Heart right ventricle (tissue), 16 donors: Measurements from ENCODE around the gene SLC28A1. TPM values are rescaled to one million over a fixed set of nuclear protein-coding genes. Genes with fewer than 3 reads are reported as not detected.
"Not testable (repeated sequence)": the region's sequence is repeated elsewhere in the genome, so short reads cannot be mapped to it uniquely, and the experiment has no call there.

Experiments used
- ATAC-seq, 8 donors: fragments of 200-7000 bp; cut with Tn5 transposase; one replicate each; pipeline ENCODE4 v1.9.1; 2020; ENCODE audit warnings: mild to moderate bottlenecking in 8 of 8, moderate library complexity in 8 of 8, moderate number of reproducible peaks in 1 of 8
- DNase-seq, 2 donors: peaks; one replicate each; pipeline ENCODE4 v3.0.0-alpha.2; 2020
- H3K27ac ChIP-seq, 10 donors: fragments of 200-600 bp; sonication (generic) in 2 of 10; one replicate each; pipeline versions ENCODE4 v1.5.0 to v1.8.0; 2020 to 2022; ENCODE audit warnings: mild to moderate bottlenecking in 3 of 10
- H3K27me3 ChIP-seq, 7 donors: fragments of 200-600 bp; one replicate each; pipeline ENCODE4 v1.8.0; 2021 to 2022; ENCODE audit warnings: mild to moderate bottlenecking in 2 of 7
- H3K36me3 ChIP-seq, 9 donors: fragments of 200-600 bp; sonication (generic) in 1 of 9; one replicate each; pipeline versions ENCODE4 v1.5.0 to v1.8.0; 2020 to 2022; ENCODE audit warnings: mild to moderate bottlenecking in 2 of 9
- H3K4me1 ChIP-seq, 9 donors: fragments of 200-600 bp; sonication (generic) in 1 of 9; one replicate each; pipeline versions ENCODE4 v1.5.0 to v1.8.0; 2020 to 2022; ENCODE audit warnings: mild to moderate bottlenecking in 4 of 9
- H3K4me3 ChIP-seq, 10 donors: fragments of 200-600 bp; sonication (generic) in 2 of 10; one replicate each; pipeline versions ENCODE4 v1.5.0 to v1.8.0; 2020 to 2022; ENCODE audit warnings: mild to moderate bottlenecking in 7 of 10, moderate library complexity in 2 of 10
- H3K9me3 ChIP-seq, 11 donors: fragments of 200-600 bp in 10 of 11; sonication (generic) in 2 of 11; one replicate each; pipeline versions ENCODE4 v1.5.0 to v1.8.0; 2013 to 2022; ENCODE audit warnings: mild to moderate bottlenecking in 2 of 11, control low read depth in 1 of 11, moderate library complexity in 1 of 11
- WGBS, 2 donors: extraction: QIAGEN DNeasy Blood & Tissue Kit; methylation state at CpG; one replicate each; pipeline ENCODE4 v1.1.7; 2013; ENCODE audit warnings: inconsistent platforms in 1 of 2; 5-methylcytosine and 5-hydroxymethylcytosine counted together
- intact Hi-C, 10 donors: fragments of 100-400 bp; cut with DNase I; formaldehyde crosslinking; loops; one replicate each; pipeline versions ENCODE4 v1.11.1 to v1.14.2; 2022
- polyA plus RNA-seq, 2 donors: library from polyadenylated mRNA; stranded (reverse); fragments of 200-250 nt; gene quantifications; one replicate each; pipeline ENCODE4 v1.2.3, GENCODE V29; 2013
- total RNA-seq, 10 donors: library from RNA; stranded (reverse); fragmentation: NEBNext Ultra II Directional in 3 of 10; extraction: Animal tissue kit (Norgen Biotek cat#: 25700) in 3 of 10; gene quantifications; one replicate each; pipeline versions ENCODE4 v1.2.1 to v1.2.4, GENCODE V29; 2021 to 2023
- TF ChIP-seq, protein P1 (sequence below), 9 donors: fragments of 200-600 bp; sonication (generic) in 2 of 9; IDR thresholded peaks; one replicate each; pipeline versions ENCODE4 v1.5.0 to v1.8.0; 2021 to 2022; ENCODE audit warnings: antibody characterized with exemption in 9 of 9, mild to moderate bottlenecking in 5 of 9, moderate library complexity in 1 of 9
- donor health status: Arrhythmogenic right ventricular cardiomyopathy.
- donor health status: ischemic (EF 13 %, LVEDD 7.1; RV severe dilation, severe dysfunction).
- donor health status: healthy with polysubstance abuse.
- donor health status: DM: no; HTN: yes; CAD: no.
- donor health status: DM: no; HTN: no; CAD: no.
- donor health status: ischemic (EF 25% LVEDD 6.9; RV normal size, moderate dysfunction).
- donor health status: ischemic (EF 25% LVEDD 5.7; RV mildly dilated, moderate dysfunction).
- donor health status: healthy.
- donor health status: DM: yes; HTN: yes; CAD: no.
- donor health status: Ischemic cardiomyopathy.
- donor health status: ischemic (EF 35%, LVEDD 5.7; RV mildly dilated, moderate dysfunction).
- donor health status: nonischemic (EF 11% LVEDD 7.7; RV severe dilation, severe dysfunction).
- donor health status: DM: yes; HTN: yes; CAD: no.
- donor health status: PGD.
- donor health status: ischemic (EF 29% LVEDD 5.4; RV normal size, mild dysfunction).
- donor health status: nonischemic (EF 23%, LVEDD 6.1; RV moderate dilation, normal function).

Gene SLC28A1
- total and polyA plus RNA-seq, 12 donors, result 0.07 to 2.2 (median 1.5) TPM

DNA sequence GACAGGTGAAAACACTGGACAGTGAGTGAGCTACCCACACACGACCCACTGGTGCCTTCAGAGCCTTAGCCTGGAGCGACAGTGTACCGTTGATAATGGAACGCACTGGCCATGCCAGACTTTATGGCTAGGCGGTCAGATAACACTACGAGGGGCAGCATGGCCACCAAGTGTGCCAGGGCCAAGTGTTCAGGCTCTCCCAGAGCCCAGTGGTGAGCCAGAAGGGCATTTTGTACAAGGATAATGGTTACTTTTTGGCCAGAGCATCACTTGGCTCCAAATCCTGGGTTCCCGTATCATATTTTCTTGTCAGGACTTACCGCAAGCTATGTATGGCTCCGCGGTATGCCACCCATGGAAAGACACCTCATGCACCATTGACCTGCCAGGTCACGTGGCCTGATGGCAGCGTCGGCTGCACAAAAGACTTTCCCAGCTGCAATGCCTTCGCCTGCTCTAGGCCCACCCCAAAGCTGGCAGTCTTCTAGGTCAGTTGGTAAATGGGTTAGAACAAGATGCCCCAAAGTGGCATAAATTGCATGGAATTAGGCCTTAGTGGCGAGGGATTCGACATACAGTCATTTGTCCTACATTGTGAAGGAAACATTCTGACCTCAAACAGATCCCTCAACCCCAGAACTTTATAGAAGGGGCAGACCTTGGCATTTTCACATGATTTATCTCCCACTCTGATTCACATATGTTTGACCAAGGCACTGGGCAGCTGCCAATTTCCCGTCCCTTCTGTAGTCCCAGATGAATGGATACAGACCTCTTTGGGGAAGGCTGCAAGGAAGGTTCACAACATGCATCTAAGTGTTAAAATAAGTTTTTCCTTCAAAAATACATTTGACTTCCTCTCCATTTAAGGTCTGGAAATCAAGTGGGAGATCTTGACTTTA, 12.2 kb upstream of the SLC28A1 start:
- peaks cover 0 to 37% (median 21%) of the 10 kb centered on the region in 9 donors for H3K36me3 ChIP-seq
- intact Hi-C loops, result loop anchor here in 1 of 10 donors (2.0 kb wide), 1 partner anchor 55 kb away; no protein-coding TSS in a partner anchor
- peak overlapping the region in 1 of 10 donors; percentile 31 for H3K27ac ChIP-seq

DNA sequence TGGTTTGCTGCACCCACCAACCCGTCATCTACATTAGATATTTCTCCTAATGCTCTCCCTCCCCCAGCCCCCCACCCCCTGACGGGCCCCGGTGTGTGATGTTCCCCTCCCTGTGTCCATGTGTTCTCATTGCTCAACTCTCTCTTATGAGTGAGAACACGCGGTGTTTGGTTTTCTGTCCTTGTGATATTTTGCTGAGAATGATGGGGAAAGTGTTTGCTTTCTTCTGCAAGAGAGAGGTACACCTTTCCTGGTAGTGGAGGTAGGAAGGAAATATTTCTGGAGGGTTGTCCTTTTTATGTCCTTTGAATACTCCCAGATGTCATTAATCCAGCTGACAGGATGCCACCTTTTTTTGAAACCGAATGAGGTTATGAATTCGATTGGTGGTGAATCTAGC, 10.5 kb upstream of the SLC28A1 start:
- peaks cover 0 to 17% (median 3%) of the 10 kb centered on the region in 9 donors for H3K4me1 ChIP-seq
- no peak for DNase-seq
- TF ChIP-seq, protein P1, sequence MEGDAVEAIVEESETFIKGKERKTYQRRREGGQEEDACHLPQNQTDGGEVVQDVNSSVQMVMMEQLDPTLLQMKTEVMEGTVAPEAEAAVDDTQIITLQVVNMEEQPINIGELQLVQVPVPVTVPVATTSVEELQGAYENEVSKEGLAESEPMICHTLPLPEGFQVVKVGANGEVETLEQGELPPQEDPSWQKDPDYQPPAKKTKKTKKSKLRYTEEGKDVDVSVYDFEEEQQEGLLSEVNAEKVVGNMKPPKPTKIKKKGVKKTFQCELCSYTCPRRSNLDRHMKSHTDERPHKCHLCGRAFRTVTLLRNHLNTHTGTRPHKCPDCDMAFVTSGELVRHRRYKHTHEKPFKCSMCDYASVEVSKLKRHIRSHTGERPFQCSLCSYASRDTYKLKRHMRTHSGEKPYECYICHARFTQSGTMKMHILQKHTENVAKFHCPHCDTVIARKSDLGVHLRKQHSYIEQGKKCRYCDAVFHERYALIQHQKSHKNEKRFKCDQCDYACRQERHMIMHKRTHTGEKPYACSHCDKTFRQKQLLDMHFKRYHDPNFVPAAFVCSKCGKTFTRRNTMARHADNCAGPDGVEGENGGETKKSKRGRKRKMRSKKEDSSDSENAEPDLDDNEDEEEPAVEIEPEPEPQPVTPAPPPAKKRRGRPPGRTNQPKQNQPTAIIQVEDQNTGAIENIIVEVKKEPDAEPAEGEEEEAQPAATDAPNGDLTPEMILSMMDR (IDR thresholded peaks at IDR 0.05), result no peak
- intact Hi-C loops, result loop anchor here in 1 of 10 donors (2.0 kb wide), 1 partner anchor 53 kb away; no protein-coding TSS in a partner anchor
- no peak for ATAC-seq
- H3K27me3 ChIP-seq, result no peaks in the 10 kb centered on the region
- 53 to 65% methylated on average over 7 of the region's 7 CpGs for WGBS, 2 donors
- H3K9me3 ChIP-seq, result no peaks in the 10 kb centered on the region
- H3K36me3 ChIP-seq, result peaks cover 0 to 19% (median 7%) of the 10 kb centered on the region in 9 donors
- no peak overlapping the region for H3K4me3 ChIP-seq
- peak overlapping the region in 1 of 10 donors; percentile 12 for H3K27ac ChIP-seq

More for the DNA sequence above, 12.2 kb upstream of the SLC28A1 start:
- Histone ChIP-seq H3K4me1 (peaks cover 0 to 17% (median 3%) of the 10 kb centered on the region in 9 donors), H3K27me3 (no peaks in the 10 kb centered on the region), H3K9me3 (no peaks in the 10 kb centered on the region), H3K4me3 (no peak overlapping the region)
- 79 to 84% methylated on average over 17 of the region's 17 CpGs for WGBS, 2 donors
- peak in 6 of 8 donors; percentile 15 to 36 (median 18) for ATAC-seq
- no peak for DNase-seq
- TF ChIP-seq, protein P1 (IDR thresholded peaks at IDR 0.05), result no peak

DNA sequence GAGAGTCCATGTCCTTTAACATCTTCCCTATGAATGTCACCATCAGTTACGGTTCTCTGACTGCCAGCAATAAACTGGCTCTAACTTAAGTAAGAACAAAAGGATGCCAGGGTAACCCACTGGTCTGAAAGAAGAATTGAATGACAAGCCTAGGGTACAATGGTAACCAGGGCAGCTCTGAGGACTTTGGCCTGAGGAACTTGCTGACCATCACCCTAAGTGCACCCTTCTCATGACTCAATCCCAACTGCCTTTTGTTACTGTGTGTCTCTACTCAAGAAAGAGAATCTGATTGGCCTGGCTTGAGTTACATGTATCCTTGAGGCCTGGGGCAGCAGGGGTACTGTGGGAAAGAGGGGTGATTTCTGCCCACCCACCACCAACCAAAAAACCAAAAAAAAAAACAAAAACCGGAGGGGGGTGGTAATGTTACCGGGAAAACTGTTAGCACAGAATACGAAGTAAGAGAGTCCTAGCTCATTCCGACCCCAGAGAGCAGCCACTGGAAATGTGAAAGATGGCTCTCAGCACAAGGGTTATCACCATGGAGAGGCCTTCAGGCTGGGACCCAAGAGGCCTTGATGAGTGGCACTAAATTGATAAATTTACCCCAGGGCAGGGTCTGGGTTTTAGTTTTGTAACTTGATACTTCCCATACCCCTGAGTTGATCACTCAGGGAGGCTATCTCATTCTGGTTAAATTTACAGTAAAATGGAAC, 9.3 kb upstream of the SLC28A1 start:
- H3K27me3 ChIP-seq, result no peaks in the 10 kb centered on the region
- 81 to 83% methylated on average over 5 of the region's 5 CpGs for WGBS, 2 donors
- H3K36me3 ChIP-seq, result peaks cover 0 to 12% (median 0%) of the 10 kb centered on the region in 9 donors
- DNase-seq, result no peak
- no peak overlapping the region for H3K4me3 ChIP-seq
- peaks cover 0 to 18% (median 3%) of the 10 kb centered on the region in 9 donors for H3K4me1 ChIP-seq
- TF ChIP-seq, protein P1 (IDR thresholded peaks at IDR 0.05), result no peak
- no peak overlapping the region for H3K27ac ChIP-seq
- intact Hi-C loops, result no loop called here
- ATAC-seq, result no peak
- H3K9me3 ChIP-seq, result no peaks in the 10 kb centered on the region

DNA sequence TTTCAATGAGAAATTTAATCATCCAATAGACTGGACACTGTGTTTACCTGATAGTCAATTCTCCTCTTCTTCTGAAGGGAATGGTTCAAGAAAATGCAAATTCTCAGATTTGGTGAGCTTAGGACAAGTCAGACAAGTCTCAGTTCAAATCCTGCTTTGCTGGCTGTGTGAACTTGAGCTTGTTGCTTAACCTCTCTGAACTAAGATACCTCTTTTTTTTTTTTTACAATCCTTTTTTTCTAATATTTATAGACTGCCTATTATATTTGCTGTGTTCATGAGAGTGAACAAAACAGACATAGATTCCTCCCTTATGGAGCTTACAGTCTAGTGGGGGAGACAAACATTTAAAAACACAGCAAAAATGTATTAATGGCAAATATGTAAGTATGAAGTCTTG, 8.2 kb upstream of the SLC28A1 start:
- H3K27ac ChIP-seq, result no peak overlapping the region
- intact Hi-C loops, result no loop called here
- H3K4me1 ChIP-seq, result peaks cover 0 to 18% (median 3%) of the 10 kb centered on the region in 9 donors
- ATAC-seq (no peak), DNase-seq (no peak)
- H3K4me3 ChIP-seq, result no peak overlapping the region
- peaks cover 0 to under 1% (median 0%) of the 10 kb centered on the region in 9 donors for H3K36me3 ChIP-seq
- no peaks in the 10 kb centered on the region for H3K27me3 ChIP-seq
- TF ChIP-seq, protein P1 (IDR thresholded peaks at IDR 0.05), result no peak
- H3K9me3 ChIP-seq, result no peaks in the 10 kb centered on the region

DNA sequence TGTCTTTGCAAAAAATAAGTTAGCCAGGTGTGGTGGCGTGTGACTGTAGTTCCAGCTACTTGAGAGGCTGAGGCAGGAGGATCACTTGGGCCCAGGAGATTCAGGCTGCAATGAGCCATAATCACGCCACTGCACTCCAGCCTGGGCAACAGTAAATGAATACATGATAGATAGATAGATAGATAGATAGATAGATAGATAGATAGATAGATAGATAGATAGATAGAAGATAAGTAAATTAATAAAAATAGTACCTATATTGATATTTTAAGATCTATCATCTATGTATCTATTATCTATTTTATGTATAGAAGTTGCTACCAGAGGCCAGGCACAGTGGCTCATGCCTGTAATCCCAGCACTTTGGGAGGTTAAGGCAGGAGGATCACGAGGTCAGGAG, 6.8 kb upstream of the SLC28A1 start:
- intact Hi-C loops, H3K9me3 ChIP-seq, H3K27ac ChIP-seq, H3K36me3 ChIP-seq, DNase-seq, ATAC-seq, H3K4me3 ChIP-seq, H3K27me3 ChIP-seq: not testable (repeated sequence)
- WGBS, 2 donors, result 93 to 94% methylated on average over 3 of the region's 3 CpGs
- H3K4me1 ChIP-seq, result peaks cover 0 to 18% (median 3%) of the 10 kb centered on the region in 9 donors
